ENCODE results near the gene CSRNP3. TPM values are rescaled to one million over a fixed set of nuclear protein-coding genes. Genes with fewer than 3 reads are reported as not detected.

Gene CSRNP3
- total and polyA plus RNA-seq, 12 donors: 0.77 to 9.4 (median 4.7) TPM

- no peak for DNase-seq
- ATAC-seq: no peak
- H3K27me3 ChIP-seq: no peaks in the 10 kb centered on the region
- H3K36me3 ChIP-seq: no peaks in the 10 kb centered on the region
- H3K4me1 ChIP-seq: peaks cover 0 to 13% (median 2%) of the 10 kb centered on the region in 9 donors
- H3K9me3 ChIP-seq: no peaks in the 10 kb centered on the region
- intact Hi-C loops (cut with DNase I): loop anchor here in 1 of 10 donors (10.0 kb wide), 1 partner anchor 91 kb away; no protein-coding TSS in a partner anchor
- H3K27ac ChIP-seq: no peak overlapping the region
- 89 to 93% methylated on average over 4 of the region's 4 CpGs for WGBS, 2 donors
- no peak for TF ChIP-seq CTCF (IDR thresholded peaks at IDR 0.05)
- no peak overlapping the region for H3K4me3 ChIP-seq
Measured at GRCh38 chr2:165566008-165566407, 96.5 kb downstream of the CSRNP3 start.

- Histone ChIP-seq H3K36me3 (no peaks in the 10 kb centered on the region), H3K27me3 (no peaks in the 10 kb centered on the region), H3K4me1 (peaks cover 0 to 13% (median 3%) of the 10 kb centered on the region in 9 donors), H3K4me3 (no peak overlapping the region), H3K9me3 (no peaks in the 10 kb centered on the region), H3K27ac (no peak overlapping the region)
- 96 to 100% methylated on average over 2 of the region's 2 CpGs for WGBS, 2 donors
- intact Hi-C loops (cut with DNase I): loop anchor here in 1 of 10 donors (10.0 kb wide), 1 partner anchor 92 kb away; no protein-coding TSS in a partner anchor
- no peak for TF ChIP-seq CTCF (IDR thresholded peaks at IDR 0.05)
- no peak for DNase-seq
- no peak for ATAC-seq
Measured at GRCh38 chr2:165567273-165567672, 97.8 kb downstream of the CSRNP3 start.

- ATAC-seq: no peak
- no peak for DNase-seq
- Histone ChIP-seq H3K27ac (no peak overlapping the region), H3K9me3 (no peaks in the 10 kb centered on the region), H3K4me3 (no peak overlapping the region), H3K27me3 (no peaks in the 10 kb centered on the region), H3K4me1 (peaks cover 0 to 15% (median 4%) of the 10 kb centered on the region in 9 donors), H3K36me3 (no peaks in the 10 kb centered on the region)
- intact Hi-C loops (cut with DNase I): loop anchor here in 1 of 10 donors (10.0 kb wide), 1 partner anchor 94 kb away; no protein-coding TSS in a partner anchor
- no peak for TF ChIP-seq CTCF (IDR thresholded peaks at IDR 0.05)
Measured at GRCh38 chr2:165568361-165568760, 98.9 kb downstream of the CSRNP3 start.

- intact Hi-C loops (cut with DNase I): loop anchor here in 2 of 10 donors (10.0 kb wide), 2 partner anchors 97 to 113 kb away; no protein-coding TSS in a partner anchor
- Histone ChIP-seq H3K9me3 (no peaks in the 10 kb centered on the region), H3K4me3 (no peak overlapping the region), H3K36me3 (no peaks in the 10 kb centered on the region), H3K27ac (peak overlapping the region in 1 of 10 donors; percentile 19), H3K27me3 (no peaks in the 10 kb centered on the region), H3K4me1 (peaks cover 0 to 29% (median 9%) of the 10 kb centered on the region in 9 donors)
- DNase-seq (no peak), ATAC-seq (no peak)
- WGBS, 2 donors: 94 to 98% methylated on average over 1 of the region's 1 CpG
- no peak for TF ChIP-seq CTCF (IDR thresholded peaks at IDR 0.05)
Measured at GRCh38 chr2:165571477-165571876, 102.0 kb downstream of the CSRNP3 start.
